GM19240 (cell line): ENCODE results near the gene NRAS.
"Not testable (repeated sequence)": the region's sequence is repeated elsewhere in the genome, so short reads cannot be mapped to it uniquely, and the experiment has no call there.

ENCODE experiments used
- DNase-seq: peaks from one replicate; pipeline ENCODE4 v3.0.0; 2011; ENCODE audit warnings: low spot score; ENCODE audit not compliant: insufficient read length

Gene NRAS

DNA sequence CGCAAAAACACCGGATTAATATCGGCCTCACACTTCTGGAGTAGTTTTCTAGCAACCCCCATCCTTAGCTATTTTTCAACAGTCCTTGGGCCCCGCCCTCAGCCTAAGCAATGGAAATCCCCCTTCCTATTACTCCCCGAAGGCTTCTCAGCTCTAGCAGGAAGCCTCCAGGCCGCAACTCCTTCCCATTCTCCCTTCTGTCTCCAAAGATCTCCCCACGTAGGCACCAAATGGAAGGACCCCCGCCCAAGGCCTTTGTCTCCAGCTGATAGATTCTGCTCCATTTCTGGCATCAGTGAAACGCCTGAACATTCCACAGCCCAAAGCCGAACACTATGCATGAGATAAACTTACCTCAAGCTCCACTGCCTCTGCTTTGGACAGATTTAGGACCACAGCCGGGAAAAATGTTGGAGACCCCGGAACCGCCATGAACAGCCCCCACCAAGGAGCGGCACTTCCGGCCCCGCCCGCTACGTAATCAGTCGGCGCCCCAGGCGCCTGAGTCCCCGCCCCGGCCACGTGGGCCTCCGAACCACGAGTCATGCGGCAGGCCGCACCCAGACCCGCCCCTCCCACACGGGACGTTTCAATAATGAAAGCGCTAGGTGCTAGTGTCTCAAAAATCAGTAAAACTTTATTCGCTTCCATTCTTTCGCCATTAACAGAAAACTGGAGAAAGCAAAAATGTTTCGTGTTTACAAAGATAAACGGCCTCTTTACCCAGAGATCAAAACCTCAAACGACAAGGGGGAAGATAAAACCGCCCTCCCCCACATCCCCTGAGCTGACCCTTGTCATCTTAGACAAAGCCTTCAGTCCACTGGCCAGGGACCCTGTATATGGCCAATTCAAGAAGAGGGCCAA, at the start of gene NRAS:
Gene NRAS, minus strand, starts transcription at position 468 of the 867 bp plus-strand sequence. CDS start 611 bp downstream, outside the sequence.
- DNase-seq: peak; percentile 80

DNA sequence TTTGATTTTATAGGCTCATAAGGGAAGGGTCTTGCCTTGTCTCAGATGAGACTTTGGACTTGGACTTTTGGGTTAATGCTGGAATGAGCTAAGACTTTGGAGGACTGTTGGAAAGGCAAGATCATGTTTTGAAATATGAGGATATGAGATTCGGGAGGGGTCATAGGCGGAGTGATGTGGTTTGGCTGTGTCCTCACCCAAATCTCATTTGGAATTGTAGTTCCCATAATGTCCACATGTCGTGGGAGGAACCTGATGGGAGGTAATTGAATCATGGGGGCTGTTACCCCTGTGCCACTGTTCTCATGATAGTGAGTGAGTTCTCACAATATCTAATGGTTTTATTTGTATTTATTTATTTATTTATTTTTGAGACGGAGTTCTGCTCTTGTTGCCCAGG, 48.1 kb upstream of the NRAS start:
- DNase-seq: no peak

DNA sequence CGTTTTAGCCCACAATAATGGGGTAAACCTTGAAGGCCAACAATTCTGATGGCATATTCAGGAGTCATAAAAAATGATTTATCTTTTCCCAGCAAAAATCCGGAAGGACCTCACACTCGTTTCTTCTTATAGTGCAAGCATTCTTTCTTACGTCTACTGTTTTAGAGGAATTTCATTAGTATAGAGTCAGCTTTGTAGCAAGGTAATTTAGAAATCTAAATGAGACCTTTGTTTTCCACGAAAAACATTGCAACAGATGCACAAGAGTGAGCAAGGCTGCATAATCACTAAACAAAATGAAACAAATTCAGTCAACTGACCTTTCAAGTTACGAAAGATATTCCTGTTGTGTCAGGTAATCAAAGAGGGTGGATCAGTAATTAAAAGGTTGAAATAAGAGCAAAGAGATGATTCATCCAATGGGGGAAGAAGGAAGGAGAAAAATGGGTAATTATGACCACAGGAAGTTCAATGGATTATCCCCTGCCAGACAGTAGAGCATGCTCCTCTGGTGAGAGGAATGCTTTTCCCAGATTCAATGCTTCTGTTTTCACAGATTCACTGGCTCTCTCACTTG, 41.8 kb upstream of the NRAS start:
- DNase-seq: no peak

DNA sequence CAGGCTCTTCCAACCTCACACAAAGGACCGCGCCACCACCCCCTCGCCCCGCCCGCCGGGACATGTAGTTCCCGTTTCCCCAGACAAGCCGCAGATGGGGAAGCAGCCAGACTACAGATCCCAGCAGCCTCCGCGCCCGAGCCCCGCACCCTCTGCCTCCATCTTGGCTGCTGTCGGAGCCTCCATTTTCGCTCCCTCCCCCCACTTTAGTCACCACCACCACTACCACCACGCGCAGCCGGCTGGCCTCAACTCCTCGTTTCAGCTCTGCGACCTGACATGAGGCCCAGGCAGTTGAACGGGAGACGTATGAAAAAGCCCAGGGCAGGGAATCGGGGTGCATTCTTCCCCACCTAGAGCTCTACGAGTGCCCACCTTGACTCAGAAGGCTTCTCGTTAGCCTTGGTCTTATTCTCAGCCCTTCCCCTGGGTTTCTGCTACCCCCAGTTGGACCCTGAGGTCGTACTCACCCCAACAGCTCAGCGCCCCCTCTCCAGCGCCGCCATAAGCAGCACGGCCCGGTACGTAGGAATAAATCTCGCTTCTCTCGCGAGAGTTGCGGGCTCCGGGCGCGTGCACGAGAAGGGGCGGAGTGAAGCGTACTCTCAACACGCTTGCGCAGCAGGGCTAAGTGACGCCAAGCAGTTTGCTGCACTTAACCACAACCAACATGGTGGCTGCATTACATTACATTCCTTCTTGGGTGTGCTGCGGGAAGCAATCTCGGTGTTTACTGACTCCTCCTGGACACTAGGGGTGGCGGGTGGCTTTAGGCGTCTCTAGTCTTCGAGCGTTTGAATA, 41.1 kb upstream of the NRAS start, which contains the start of gene CSDE1:
Gene CSDE1, minus strand, starts transcription at position 530 of the 801 bp plus-strand sequence. CDS start 18,094 bp downstream, outside the sequence.
- peak; percentile 67 for DNase-seq

DNA sequence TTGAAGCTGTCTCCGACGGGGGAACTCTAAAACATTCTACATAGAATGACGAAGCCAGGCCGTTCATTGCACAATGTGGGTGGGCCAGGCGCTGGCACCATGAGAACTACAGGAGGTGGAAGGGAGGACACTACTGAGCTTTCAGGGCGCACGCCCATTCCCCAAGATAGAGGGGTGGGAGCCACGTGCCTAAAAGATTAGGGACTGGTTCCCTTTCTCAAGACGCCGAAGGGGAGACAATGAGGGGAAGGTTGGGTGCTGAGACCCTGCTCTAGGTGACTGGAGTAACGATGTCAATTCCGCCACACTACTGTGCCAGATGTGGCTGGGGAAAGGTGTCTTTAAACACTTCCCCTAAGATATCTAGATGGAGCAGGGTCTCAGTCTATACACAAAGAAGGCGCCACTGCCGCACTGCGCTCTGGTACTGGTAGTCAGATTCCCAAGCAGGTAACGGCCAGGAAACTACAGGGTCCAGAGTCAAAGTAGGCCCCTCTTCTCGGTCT, 40.4 kb upstream of the NRAS start:
- no peak for DNase-seq

DNA sequence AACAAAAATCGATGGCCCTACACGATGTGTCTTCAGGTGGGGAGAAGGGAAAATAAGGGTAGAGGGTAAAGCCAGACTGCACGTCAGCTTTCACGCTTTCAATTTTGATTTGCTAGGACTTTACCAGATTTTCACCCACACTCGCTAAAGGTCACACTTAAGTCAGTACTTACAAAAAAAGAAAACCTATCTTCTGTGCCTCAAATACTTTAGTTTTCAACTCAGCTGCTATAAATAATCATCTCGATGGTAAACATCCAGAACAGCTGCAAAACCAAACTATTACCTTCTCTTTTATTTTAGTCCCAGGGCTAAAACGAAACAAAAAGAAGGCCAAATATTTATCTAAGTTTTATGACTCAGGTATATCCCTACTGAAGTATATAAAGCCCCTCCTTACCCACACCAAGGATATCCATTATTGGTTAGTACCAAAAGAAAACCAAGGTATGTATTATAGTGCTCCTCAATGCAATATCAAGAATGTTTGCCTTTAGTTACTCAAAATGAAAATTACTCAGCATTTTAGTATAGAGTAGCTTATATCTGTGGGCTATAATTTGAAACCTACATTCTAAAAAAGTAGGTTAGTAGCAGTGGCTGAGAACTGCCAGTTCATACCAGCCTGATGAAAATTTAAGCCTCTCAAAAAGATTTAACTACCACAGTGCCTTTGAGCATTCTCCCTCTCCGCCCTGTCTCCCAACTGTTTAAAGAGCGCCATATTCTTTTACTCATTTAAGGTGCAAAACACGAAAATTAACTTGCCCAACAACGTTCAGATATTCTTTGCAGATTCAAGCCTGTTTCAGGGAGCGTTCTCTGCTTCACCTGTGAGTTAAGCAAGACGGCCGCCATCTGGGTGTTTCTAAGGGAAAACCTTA, 39.7 kb upstream of the NRAS start:
- no peak for DNase-seq

DNA sequence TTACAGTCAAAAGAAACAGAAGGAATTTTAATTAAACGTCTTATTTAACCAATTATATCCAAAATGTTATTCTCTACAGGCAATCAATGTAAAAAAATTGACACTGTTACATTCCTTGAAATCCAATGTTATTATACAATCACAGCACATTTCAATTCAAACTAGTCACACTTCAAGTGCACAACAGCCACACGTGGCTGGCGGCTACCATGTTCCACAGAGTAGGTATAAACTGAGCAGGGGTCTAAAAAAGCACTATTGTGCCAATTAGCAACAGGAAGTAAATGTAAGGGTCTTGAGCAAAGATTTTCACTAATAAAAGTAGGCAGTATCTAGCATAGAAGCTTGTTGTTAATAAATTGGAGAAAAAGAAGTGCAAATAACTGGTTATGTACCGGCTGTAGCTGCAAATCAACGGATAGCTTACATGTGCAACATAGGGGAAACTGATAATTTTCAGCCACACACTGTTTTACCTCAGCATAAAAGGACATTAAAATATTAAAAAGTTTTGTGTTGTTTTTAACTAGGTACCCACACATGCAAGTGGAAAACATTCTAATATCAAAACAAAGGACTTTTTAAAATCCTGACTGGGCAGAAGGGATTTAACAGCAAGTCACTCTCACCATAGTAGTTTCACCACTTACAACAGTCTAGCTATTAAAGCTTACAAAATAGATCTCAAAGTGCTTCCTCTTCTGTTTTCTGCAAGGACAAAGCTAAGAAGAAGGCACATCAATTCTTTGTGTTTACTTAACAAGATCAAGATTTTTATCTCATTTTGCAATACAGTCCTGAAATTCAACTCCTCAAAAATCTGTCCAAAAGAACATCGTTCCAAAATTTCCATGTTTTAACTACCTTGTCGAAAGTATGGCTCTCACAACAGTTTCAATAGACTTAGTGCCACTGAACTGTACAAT, 38.7 kb upstream of the NRAS start:
- DNase-seq: no peak

DNA sequence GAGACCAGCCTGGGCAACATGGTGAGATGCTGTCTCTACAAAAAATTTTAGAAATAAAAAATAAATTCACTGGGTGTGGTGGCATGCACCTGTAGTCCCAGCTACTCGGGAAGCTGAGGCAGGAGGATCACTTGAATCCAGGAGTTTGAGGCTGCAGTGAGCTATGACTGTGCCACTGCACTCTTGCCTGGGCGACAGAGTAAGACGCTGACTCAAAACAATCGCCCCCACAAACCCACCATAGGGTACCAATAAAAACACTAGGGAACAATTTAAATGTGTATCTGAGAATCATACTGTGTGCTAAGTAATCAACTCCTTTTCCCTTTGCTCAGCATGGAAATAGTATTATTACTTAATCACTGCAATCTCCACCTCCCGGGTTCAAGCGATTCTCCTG, 37.1 kb upstream of the NRAS start:
- DNase-seq: not testable (repeated sequence)

DNA sequence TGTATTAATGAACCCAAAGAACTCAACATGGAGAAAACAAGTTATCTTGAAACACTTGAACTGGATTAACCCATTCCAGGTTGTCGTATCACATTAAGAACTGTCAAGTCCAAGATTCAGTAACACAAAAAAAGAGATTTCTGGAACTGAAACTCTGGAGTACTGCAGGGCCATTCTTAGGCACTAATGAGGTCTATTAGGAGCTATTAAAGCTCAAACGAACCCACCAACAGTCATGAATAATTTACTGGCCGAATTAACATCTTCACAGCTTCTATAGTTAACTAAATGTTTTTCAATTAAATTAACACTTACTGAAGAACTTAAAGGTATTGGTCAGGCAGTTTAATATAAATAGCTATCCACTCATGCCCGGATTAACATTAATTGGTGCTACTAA, 36.6 kb upstream of the NRAS start:
- DNase-seq: no peak

DNA sequence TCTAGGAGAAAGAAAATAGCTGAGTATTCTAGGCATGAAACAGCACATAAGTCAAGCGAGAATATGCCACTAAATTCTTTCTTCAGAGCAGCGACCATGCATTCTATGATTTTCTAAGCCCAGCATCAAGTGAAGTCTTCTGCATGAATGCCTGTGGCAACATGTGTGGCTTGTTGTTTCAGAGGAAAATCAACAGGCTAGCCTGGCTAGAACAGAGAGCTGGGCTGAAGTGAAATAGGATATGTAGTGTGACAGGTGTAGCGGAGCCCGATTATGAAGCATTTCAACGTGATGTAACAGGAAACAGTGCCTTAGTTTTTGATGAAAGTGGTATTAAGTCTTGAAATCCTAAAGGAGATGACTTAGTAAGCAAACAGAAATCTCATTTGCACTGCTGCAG, 34.2 kb upstream of the NRAS start:
- no peak for DNase-seq

DNA sequence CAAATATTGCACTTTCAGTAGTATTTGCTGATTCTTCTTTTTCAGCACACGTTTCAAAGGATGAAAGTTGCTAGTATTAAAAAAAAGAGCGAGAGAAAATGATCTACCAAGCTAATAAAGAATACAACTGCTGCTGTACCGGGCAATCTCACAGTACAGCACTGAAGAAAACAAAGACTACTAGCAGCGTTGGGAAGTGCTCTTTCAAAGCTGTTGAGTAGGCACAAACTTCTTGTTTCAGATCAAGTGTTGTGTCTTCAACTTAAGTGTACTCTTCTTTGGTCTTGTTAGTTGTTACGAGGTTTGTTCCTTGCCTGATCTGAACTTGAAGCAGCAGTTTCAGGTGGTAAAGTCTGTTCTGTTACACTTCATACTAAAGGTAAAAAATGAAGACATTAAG, 33.3 kb upstream of the NRAS start:
- DNase-seq: no peak

DNA sequence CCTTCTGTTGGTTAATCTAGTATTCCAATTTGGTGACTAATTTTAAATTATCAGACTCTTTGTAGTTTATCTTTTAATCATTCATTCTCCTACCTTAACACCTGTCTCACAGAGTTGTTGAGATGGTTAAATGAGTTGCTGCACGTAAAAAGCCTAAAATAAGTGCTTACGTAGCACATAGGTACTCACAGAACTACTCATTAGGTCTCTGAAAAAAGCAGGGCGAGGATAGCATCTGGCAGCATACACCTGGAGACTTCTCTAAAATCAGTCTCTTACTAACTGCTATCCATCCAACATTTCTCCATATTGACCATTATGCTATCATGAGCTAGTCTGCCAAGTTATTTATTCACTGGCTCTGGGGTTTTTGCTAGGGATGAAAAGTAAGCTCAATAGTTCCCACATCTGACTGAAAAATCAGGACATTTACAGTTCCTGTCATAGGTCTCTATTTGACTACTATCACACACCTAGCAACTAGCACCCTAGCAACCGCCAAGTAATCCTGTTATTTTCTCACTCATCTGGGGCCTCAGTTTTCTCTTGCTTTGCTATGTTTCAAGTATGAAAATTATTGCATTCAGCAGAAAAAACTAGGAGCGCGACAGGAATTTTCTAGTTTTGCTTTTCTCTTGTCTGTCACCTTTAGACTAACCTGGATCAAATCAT, 30.0 kb upstream of the NRAS start:
- no peak for DNase-seq

DNA sequence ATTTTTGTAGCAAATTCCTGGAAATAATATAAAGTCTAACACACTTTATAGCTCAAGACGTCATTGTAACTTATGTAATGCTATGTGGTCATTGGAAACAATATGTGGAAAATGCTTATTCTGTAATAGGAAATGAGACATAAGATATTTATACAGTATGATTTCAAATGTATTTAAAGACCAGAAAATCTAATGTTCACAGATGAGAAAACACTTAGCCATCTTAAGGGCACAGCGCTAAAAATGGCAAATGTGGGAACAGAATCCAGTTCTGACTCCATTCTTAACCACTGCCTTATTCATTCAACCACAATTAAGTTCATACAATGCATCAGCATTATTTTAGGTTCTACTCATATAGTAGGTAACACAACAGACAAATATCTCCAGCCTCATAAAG, 28.7 kb upstream of the NRAS start:
- no peak for DNase-seq

DNA sequence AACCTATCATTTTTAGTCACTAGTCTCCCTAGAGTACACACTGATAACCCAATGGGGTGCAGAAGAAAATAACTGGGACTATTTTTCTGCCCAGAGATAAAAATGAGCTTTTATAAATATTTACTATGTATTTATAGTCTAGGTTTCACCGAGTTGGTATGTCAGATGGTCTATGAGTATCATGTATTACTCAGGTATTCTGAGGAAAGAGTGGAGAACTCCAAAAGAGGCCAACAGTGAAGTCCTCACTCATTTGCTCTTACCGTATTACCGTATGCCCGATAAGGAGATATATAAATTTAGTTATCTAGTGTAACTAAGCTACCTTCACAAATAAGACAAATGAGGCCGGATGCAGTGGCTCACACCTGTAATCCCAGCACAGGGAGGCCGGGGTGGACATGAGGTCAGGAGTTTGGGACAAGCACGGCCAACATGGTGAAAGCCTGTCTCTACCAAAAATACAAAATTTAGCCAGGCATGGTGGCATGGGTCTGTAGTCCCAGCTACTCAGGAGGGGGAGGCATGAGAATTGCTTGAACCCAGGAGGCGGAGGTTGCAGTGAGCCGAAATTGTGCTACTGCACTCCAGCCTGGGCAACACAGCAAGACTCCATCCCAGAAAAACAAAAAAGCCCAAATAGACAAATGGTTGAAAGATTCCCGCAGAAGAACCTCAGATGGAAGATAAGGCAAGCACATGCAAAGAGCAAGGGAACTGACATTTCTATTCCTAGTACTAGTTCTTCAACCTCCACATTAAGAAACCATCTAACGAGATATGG, 25.6 kb upstream of the NRAS start:
- DNase-seq: no peak

DNA sequence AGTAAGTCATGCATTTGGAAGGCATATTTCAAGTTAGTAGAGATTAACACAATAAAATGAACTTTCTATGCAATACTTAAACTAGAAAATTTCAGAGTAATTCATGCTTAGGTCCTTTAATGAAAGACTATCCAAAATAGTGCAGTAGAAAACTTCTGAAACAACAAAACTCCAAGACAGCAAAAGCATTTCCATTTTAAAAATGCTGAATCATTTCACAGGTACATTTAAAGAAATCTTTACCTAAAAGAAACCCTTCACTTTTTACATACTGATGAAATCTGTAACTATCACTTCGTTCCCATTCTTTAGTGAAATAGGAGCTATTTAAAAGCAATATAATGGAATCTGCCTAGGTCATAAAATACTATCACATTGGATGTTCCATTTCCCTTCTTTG, 23.8 kb upstream of the NRAS start:
- no peak for DNase-seq

DNA sequence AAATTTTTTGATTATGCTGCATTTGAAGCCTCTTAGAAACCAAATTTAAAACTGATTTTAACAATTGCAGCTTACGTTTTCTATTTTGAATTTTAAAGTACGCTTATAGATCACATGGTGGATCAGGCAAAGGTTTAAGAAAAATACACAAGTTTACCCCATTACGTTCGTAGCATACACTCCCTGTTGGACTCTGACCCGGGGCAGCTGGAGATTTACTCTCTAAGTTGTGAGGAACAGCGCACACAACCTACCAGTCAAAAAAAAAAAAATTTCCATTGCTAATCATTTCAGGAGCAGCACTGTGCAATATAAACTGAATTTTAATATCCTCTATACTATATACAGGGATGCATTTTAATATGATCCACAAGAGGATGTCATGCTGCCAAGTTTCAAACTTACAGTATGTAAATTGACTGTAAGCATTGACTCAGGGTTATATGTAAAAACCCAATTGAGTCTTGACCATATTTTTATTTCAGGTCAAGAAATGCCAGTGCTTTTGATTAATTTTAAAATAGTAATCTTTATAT, 20.8 kb upstream of the NRAS start:
- DNase-seq: no peak

DNA sequence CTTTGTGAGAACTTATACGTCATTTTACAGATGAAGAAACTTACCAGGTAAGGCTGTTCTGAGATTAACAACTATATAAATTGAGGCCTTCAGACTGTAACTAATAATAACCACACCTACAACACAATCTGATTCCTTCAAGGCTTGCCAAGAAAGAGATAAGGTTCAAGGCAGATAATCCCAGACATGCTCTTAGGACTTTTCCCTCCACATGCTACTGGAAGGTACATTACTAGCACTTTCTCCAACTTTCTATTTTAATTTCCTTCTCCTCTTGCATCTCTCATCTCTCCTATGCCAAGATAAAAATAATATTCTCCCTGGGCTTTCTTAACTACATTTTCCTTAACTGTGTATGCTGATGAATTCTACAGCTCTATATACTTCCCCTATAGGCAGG, 18.9 kb upstream of the NRAS start:
- DNase-seq: no peak

DNA sequence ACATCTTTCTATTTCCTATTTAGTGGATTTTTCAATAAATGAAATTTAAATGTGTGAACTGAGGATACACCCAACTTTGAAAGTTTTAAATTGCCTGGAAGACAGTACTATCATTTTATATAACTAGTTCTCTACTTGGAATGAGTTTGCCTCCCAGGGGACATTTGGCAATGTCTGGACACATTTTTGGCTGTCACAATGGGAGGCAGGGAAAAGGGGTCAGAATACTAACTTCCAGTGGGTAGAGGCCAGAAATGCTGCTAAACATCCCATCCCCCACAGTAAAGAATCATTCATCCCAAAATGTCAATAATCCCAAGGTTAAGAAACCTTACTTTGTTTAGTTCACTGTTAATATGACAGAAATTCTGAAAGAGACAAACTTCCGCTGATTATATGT, 13.2 kb upstream of the NRAS start:
- DNase-seq: no peak
